Mucosa of stomach (tissue), 1 donor: ENCODE results near the gene DLG2.

Source experiments
- H3K27me3 ChIP-seq: one replicate; pipeline ENCODE4 v1.7.0; 2013; ENCODE audit warnings: mild to moderate bottlenecking, low read length; ENCODE audit not compliant: control insufficient read depth, insufficient read depth
- H3K36me3 ChIP-seq: one replicate; pipeline ENCODE4 v1.7.0; 2013; ENCODE audit warnings: low read length; ENCODE audit not compliant: control insufficient read depth, insufficient read depth
- H3K4me1 ChIP-seq: one replicate; pipeline ENCODE4 v1.7.0; 2013; ENCODE audit warnings: mild to moderate bottlenecking, low read length; ENCODE audit not compliant: control insufficient read depth, insufficient read depth
- H3K4me3 ChIP-seq: one replicate; pipeline ENCODE4 v1.7.0; 2013; ENCODE audit warnings: low read length
- H3K9ac ChIP-seq: one replicate; pipeline ENCODE4 v1.7.0; 2013; ENCODE audit warnings: mild to moderate bottlenecking, low read length, moderate library complexity
- H3K9me3 ChIP-seq: one replicate; pipeline ENCODE4 v1.7.0; 2013; ENCODE audit warnings: mild to moderate bottlenecking, low read length, moderate library complexity; ENCODE audit not compliant: control insufficient read depth
- donor health status: Pancreatic carcinoma.

DLG2 gene

DNA sequence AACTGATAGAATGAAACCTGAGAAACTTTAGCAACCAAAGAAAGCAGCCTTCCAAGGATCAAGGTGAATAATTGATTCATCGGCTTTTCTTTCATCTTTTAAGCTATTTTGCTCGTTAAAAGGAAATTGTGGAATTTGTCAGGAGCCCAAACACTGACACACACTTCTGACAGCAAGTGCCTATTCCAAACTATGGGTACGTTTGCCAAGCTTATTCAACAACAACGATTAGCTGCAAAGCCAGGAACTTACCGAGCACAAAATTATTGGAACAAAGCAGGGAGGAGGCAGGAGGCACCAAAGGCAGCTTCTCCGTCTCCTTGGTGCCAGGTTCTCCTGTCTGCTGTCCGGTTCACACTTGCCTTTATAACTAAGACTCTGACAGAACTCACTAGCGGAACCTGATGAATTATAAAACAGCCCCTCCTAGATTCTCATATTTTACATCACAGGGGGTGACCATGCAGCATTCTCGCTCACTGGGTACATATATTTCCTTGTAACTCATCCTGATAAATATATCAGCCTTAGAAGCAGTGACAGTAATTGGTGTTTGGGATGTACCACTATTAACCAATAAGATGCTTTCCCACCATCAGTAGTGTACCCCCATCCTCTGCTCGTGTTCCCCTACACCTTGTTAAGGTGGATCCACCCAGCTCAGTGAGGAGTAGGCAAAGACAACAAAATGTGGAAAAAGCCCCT, 1945.1 kb downstream of the DLG2 start:
- H3K9me3 ChIP-seq, result no peaks in the 10 kb centered on the region
- no peaks in the 10 kb centered on the region for H3K4me1 ChIP-seq
- no peaks in the 10 kb centered on the region for H3K27me3 ChIP-seq
- peak overlapping the region; percentile 26 for H3K9ac ChIP-seq
- H3K4me3 ChIP-seq, result no peak overlapping the region
- no peaks in the 10 kb centered on the region for H3K36me3 ChIP-seq

DNA sequence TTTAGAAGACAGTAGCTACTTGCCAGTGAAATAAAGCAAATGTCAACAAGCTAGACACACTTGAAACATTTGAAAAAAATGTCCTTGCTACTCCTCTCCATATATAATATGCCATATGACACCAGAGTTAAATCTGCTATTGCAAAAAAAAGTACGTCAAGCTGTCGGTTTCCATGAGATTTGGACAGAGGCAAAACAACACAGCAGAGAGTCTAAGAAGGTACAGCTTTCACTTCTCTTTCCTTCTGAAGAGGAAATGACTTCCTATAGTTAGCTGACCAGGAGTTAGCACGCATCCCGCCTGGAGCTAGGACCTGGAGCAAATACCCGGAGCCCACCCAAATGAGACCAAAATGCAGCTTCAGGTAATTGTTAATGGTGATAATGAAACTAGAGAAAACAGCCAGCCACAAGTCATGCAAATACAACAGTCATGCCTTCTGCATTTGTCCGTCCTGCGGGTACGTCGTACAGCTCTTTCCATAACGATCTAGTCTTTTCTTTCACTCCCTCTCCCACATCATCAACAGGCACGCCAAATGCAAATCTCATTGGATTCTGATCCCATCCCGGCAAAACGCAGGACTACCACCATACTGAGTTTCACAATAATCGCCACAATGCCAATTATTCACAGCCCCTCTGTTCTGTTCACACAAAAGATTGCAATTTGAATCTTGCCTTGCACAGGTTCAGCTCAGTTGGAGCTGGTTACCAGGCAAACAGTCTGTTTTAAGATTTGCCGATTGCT, 1945.9 kb downstream of the DLG2 start:
- Histone ChIP-seq H3K4me1 (no peaks in the 10 kb centered on the region), H3K36me3 (no peaks in the 10 kb centered on the region), H3K9ac (peak overlapping the region; percentile 26), H3K27me3 (no peaks in the 10 kb centered on the region), H3K4me3 (no peak overlapping the region), H3K9me3 (no peaks in the 10 kb centered on the region)

DNA sequence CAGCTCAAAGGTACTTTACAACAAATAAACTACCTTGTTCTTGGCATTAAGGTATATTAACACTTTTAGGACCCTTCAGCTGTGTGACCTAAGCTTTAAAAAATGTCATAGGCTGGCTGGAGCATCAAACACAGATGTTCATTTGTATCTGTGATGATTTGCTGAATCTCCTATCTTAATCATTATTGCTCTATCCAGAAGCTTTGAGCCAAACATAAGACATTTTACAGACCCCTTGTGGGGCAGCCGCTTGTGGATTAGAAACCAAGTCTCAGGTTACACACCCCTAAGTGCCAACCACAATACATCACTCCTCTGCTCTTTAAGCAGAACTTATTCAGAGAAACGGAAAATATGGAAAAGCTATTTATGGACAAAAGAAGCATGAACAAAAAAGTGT, 1946.8 kb downstream of the DLG2 start:
- no peaks in the 10 kb centered on the region for H3K36me3 ChIP-seq
- no peaks in the 10 kb centered on the region for H3K27me3 ChIP-seq
- no peaks in the 10 kb centered on the region for H3K4me1 ChIP-seq
- H3K9ac ChIP-seq, result no peak overlapping the region
- no peak overlapping the region for H3K4me3 ChIP-seq
- H3K9me3 ChIP-seq, result no peaks in the 10 kb centered on the region

DNA sequence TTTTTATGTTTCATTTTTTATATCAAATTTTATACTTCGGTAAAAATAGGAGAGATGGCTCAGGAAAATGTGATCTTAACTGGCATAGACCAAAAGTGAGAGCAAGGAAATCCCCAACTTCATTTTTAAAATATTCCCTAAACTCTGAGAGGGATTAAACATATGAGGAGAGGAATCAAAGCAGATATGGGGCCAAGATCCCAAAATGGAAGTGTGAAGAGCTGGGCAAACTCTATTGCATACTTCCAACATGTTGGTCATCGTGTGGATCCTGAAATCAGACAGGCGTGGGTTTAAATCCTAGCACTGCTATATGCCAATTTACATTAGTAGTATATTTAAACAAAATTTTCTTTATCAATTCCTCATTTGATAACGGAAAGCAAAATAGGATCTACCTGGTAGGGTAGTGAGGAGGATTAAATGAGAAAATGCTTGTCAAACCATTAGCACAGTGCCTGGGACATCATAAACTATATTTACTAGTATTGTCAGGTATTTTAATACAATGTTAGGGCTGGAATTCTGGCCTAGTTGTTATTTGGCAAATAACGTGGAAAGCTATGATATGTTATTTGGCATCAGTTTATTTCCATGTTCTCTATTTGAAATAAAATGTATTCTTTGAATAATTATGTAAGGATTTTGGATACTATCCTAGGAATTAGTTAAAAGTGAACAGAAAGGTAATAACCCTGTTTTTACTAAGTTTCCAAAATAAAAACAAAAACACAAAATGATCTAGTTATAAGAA, 1948.1 kb downstream of the DLG2 start:
- Histone ChIP-seq H3K9ac (no peak overlapping the region), H3K4me3 (no peak overlapping the region), H3K27me3 (no peaks in the 10 kb centered on the region), H3K9me3 (no peaks in the 10 kb centered on the region), H3K4me1 (no peaks in the 10 kb centered on the region), H3K36me3 (no peaks in the 10 kb centered on the region)

DNA sequence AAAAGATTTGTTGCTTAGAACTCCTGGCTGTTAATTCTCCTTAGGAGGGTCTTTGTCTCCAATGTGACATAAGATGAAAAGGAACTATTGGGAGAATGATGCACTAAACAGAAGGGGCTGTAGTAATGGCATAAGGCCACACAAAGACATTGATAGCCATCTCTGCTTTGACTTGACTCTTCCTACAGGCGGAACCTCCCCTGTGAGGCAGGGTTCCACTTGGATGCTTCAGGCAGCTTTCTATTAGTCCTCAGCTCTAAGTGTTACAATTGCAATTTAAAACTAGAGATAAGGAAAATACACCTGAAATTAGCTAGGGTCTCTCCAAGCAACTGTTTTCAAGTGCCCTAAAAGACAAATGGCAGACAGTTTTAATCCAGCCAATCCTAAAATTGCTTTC, 1949.4 kb downstream of the DLG2 start:
- H3K9ac ChIP-seq, result no peak overlapping the region
- no peaks in the 10 kb centered on the region for H3K4me1 ChIP-seq
- H3K36me3 ChIP-seq, result no peaks in the 10 kb centered on the region
- H3K4me3 ChIP-seq, result no peak overlapping the region
- no peaks in the 10 kb centered on the region for H3K27me3 ChIP-seq
- H3K9me3 ChIP-seq, result no peaks in the 10 kb centered on the region

DNA sequence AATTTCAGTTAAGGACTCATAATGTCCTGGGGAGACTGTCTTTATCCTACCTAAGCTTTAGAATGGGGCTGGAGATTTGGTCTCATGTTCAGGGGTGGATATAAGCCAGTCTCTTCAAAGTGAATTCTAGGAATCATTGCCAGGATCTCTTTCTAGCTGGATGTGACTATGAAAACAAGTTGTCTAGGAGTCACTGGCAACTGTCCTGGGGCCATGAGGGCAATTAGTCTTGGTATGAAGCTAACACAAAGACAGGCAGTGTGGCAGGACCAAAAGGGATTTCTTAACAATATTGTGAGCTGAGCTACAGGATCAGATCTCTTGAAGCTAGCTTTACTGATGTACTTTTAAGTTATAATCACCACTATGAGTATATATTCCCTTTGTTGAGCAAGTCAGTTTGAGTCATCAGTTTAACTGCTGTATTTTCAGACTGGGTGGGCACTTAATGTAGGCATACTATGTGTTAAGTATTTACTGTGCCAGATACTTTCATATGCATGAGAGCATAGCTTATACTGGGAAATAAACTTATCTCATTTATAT, 1951.0 kb downstream of the DLG2 start:
- Histone ChIP-seq H3K27me3 (no peaks in the 10 kb centered on the region), H3K4me3 (no peak overlapping the region), H3K4me1 (no peaks in the 10 kb centered on the region), H3K9ac (no peak overlapping the region), H3K36me3 (no peaks in the 10 kb centered on the region), H3K9me3 (no peaks in the 10 kb centered on the region)

DNA sequence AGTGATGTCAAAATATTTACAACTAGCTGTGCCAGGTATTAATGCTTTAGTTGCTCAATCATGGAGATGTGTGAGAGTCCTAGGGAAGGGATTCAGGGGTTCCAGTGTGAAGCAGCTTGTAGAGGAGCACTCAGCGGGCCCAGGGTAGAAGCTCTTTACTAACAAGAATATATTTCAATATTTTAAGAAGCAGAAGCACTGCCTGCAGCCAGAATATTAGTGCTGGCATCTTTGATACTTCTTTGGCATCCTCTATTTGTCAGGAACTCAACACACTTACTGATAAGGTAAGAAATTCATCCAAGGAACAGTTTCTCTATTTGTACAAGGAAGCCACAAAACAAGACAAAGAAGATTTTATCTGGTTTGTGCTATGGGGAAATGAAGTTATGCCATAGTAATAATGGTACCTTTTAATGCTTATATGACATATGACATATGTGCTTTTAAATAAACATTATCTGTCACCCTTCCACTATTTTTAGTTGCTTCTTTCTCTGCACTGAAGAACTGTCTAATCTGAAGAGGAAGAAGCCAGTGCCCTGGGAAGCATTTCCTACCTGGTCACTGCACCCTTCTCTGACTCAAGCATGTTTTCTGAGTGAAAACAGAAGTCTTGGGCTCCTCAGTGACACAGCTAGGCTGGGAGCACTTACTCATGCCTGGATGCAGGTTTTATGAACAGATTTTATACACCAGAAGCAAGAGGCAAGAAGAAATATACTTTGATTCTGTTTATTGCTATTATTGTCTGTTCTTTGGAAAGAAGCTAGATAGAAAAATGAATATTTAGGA, 1952.8 kb downstream of the DLG2 start:
- Histone ChIP-seq H3K27me3 (no peaks in the 10 kb centered on the region), H3K36me3 (no peaks in the 10 kb centered on the region), H3K4me1 (no peaks in the 10 kb centered on the region), H3K4me3 (no peak overlapping the region), H3K9ac (no peak overlapping the region), H3K9me3 (no peaks in the 10 kb centered on the region)

DNA sequence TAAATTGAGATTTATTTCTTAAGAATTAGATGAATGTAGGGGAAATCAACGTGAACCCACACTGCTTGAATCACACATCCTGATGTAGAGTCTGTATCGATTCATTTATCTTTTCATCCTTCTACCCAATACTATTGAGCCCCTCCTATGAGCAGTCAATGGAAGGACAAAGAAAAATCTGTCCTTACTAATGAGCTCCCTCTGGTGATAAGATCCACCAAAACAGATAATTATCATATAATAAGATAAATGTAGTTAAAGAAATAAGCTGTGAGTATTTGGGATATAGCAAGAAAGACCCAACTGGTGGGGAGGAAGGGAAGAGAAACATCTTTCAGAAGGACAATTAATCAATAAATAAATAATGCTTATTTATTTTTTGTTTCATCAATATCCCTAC, 1955.9 kb downstream of the DLG2 start:
- no peaks in the 10 kb centered on the region for H3K9me3 ChIP-seq
- H3K36me3 ChIP-seq, result no peaks in the 10 kb centered on the region

DNA sequence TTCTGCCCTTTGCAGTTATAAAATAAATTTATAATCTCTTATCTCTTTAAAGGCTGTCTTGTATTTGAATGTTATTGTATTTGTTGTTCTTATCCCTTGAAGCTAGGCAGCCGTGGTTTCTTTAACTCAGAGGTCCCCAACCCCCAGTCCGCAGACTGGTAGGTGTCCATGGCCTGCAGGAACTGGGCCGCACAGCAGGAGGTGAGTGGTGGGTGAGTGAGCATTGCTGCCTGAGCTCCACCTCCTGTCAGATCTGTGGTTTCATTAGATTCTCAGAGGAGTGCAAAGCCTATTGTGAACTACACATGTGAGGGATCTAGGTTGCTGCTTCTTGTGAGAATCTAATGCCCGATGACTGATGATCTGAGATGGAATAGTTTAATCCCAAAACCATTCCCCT, 1961.0 kb downstream of the DLG2 start:
- no peaks in the 10 kb centered on the region for H3K9me3 ChIP-seq
- no peaks in the 10 kb centered on the region for H3K4me1 ChIP-seq
- no peaks in the 10 kb centered on the region for H3K27me3 ChIP-seq
- no peak overlapping the region for H3K4me3 ChIP-seq
- H3K36me3 ChIP-seq, result no peaks in the 10 kb centered on the region
- H3K9ac ChIP-seq, result no peak overlapping the region

More for the DNA sequence above, 1955.9 kb downstream of the DLG2 start:
- Histone ChIP-seq H3K4me3 (no peak overlapping the region), H3K27me3 (no peaks in the 10 kb centered on the region), H3K9ac (no peak overlapping the region), H3K4me1 (no peaks in the 10 kb centered on the region)

DNA sequence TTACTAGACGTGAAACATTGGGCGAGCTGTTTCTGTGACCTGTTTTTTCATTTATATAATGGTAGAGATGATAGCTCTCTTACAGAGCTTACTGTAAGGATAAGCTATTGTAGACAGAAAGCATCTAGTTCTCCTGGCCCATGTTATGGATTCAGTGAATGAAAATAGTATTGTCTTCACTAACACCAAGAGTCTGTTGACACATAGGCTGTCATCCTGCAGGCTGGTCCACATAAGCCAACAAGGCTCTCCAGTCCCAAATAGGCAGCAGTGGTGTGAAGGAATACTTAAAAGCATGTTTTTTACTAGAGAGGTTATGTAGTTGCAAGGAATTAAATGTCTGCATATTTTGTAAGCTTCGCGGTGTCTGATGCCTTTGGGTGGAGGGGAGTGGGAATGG, 1963.2 kb downstream of the DLG2 start:
- Histone ChIP-seq H3K9me3 (no peaks in the 10 kb centered on the region), H3K9ac (no peak overlapping the region), H3K4me1 (no peaks in the 10 kb centered on the region)

DNA sequence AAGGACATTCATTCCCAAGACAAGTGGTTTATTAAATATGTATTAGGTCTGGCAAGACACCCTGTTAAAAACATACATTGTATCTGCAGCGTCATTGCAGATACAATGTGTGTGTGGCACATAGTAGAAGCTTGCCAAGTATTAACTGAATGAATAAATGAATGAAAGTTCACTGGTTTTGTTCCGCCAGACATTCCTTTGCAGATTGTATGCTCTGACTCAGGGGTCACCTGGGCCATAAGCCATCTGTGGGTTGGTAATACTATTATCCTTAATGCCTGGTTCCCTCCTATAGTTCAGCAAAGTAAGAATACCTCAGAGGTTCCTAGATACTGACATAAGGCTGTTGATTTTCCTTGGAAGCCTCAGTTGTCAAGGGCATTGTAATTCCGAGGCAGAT, 1963.7 kb downstream of the DLG2 start:
- no peaks in the 10 kb centered on the region for H3K9me3 ChIP-seq
- no peaks in the 10 kb centered on the region for H3K36me3 ChIP-seq
- H3K4me1 ChIP-seq, result no peaks in the 10 kb centered on the region
- no peak overlapping the region for H3K9ac ChIP-seq
- H3K4me3 ChIP-seq, result no peak overlapping the region
- H3K27me3 ChIP-seq, result no peaks in the 10 kb centered on the region

More for the DNA sequence above, 1963.2 kb downstream of the DLG2 start:
- Histone ChIP-seq H3K36me3 (no peaks in the 10 kb centered on the region), H3K4me3 (no peak overlapping the region), H3K27me3 (no peaks in the 10 kb centered on the region)
